Mucosa of descending colon (tissue), 3 donors: Measurements from ENCODE around the gene FAM13A. TPM values are rescaled to one million over a fixed set of nuclear protein-coding genes. Genes with fewer than 3 reads are reported as not detected.
A peak's percentile ranks its signal among the peaks of the same experiment; 100 is the strongest.

Source experiments
- ATAC-seq: fragments of 200-7000 bp; cut with Tn5 transposase; one replicate; pipeline ENCODE4 v1.9.1; 2020; ENCODE audit warnings: mild to moderate bottlenecking, moderate library complexity
- DNase-seq, 3 donors: peaks; one replicate each; pipeline ENCODE4 v3.0.0-alpha.2; 2020
- H3K36me3 ChIP-seq: fragments of 200-600 bp; one replicate; pipeline ENCODE4 v1.8.0; 2021; ENCODE audit warnings: low read depth, mild to moderate bottlenecking
- H3K4me1 ChIP-seq: fragments of 200-600 bp; one replicate; pipeline ENCODE4 v1.8.0; 2021; ENCODE audit warnings: low read depth, mild to moderate bottlenecking
- H3K4me3 ChIP-seq: fragments of 200-600 bp; one replicate; pipeline ENCODE4 v1.8.0; 2021; ENCODE audit warnings: mild to moderate bottlenecking
- H3K9me3 ChIP-seq: fragments of 200-600 bp; one replicate; pipeline ENCODE4 v1.8.0; 2021; ENCODE audit warnings: mild to moderate bottlenecking
- CTCF ChIP-seq: fragments of 200-600 bp; IDR thresholded peaks from one replicate; pipeline ENCODE4 v1.8.0; 2022; ENCODE audit warnings: antibody characterized with exemption, mild to moderate bottlenecking
- intact Hi-C, 2 donors: fragments of 100-400 bp; cut with DNase I in 1 of 2; cut with micrococcal nuclease in 1 of 2; formaldehyde crosslinking; loops; one replicate each; pipeline versions ENCODE4 v1.11.0 to v1.11.1; 2022; cut with DNase I, micrococcal nuclease
- total RNA-seq, 3 donors: library from RNA; stranded (reverse); fragmentation: NEBNext Ultra II Directional in 2 of 3; extraction: Animal tissue kit (Norgen Biotek cat#: 25700) in 2 of 3; gene quantifications; one replicate each; pipeline versions ENCODE4 v1.2.1 to v1.2.4, GENCODE V29; 2021 to 2023
- donor health status: DM: no; HTN: no; CAD: no; lungs with moderate emphysema.
- donor health status: DM: no; HTN: no; CAD: no.
- donor health status: DM: no; HTN: yes; CAD: no.

The FAM13A gene
- total RNA-seq, 3 donors from 2014 or later = 41.6 to 60.1 (median 50.2) TPM

GRCh38 chr4:88975958-88976774, 80.8 kb downstream of the FAM13A start:
- no peaks in the 10 kb centered on the region for H3K9me3 ChIP-seq
- intact Hi-C loops = no loop called here
- peaks cover 5% of the 10 kb centered on the region for H3K4me1 ChIP-seq
- ATAC-seq (peak; percentile 14), DNase-seq (peak in 1 of 3 donors; percentile 9)
- TF ChIP-seq CTCF = no peak
- no peak overlapping the region for H3K4me3 ChIP-seq
- H3K36me3 ChIP-seq = no peaks in the 10 kb centered on the region

- no peak for TF ChIP-seq CTCF
- intact Hi-C loops = no loop called here
- Histone ChIP-seq H3K36me3 (no peaks in the 10 kb centered on the region), H3K9me3 (no peaks in the 10 kb centered on the region), H3K4me3 (no peak overlapping the region), H3K4me1 (peaks cover 14% of the 10 kb centered on the region)
- DNase-seq (no peak), ATAC-seq (no peak)
These were observed 85.4 kb downstream of the FAM13A start for GRCh38 chr4:88971536-88971935.

- ATAC-seq = no peak
These were observed 87.2 kb downstream of the FAM13A start for GRCh38 chr4:88969746-88970145.

GRCh38 chr4:88969271-88969670, 87.7 kb downstream of the FAM13A start:
- DNase-seq = no peak
- Histone ChIP-seq H3K4me1 (peaks cover 9% of the 10 kb centered on the region), H3K36me3 (no peaks in the 10 kb centered on the region), H3K4me3 (no peak overlapping the region), H3K9me3 (no peaks in the 10 kb centered on the region)
- intact Hi-C loops = no loop called here
- ATAC-seq = no peak
- no peak for TF ChIP-seq CTCF

More at GRCh38 chr4:88969746-88970145, 87.2 kb downstream of the FAM13A start:
- Histone ChIP-seq H3K4me1 (peaks cover 9% of the 10 kb centered on the region), H3K4me3 (no peak overlapping the region), H3K9me3 (no peaks in the 10 kb centered on the region), H3K36me3 (no peaks in the 10 kb centered on the region)
- intact Hi-C loops = no loop called here
- no peak for TF ChIP-seq CTCF
- no peak for DNase-seq

GRCh38 chr4:88967883-88968331, 89.1 kb downstream of the FAM13A start:
- DNase-seq (no peak), ATAC-seq (peak; percentile 81)
- TF ChIP-seq CTCF = no peak
- Histone ChIP-seq H3K36me3 (no peaks in the 10 kb centered on the region), H3K9me3 (no peaks in the 10 kb centered on the region), H3K4me3 (no peak overlapping the region), H3K4me1 (peaks cover 14% of the 10 kb centered on the region)
- intact Hi-C loops = no loop called here
